GM21723 (cell line): ENCODE measurements around the gene CD8A.

Experiments used
- ATAC-seq: cut with Tn5 transposase; IDR thresholded peaks from one replicate; pipeline ENCODE4 v1.9.1; 2021; ENCODE audit warnings: mild to moderate bottlenecking, moderate library complexity; ENCODE audit not compliant: unreplicated experiment

The CD8A gene

DNA sequence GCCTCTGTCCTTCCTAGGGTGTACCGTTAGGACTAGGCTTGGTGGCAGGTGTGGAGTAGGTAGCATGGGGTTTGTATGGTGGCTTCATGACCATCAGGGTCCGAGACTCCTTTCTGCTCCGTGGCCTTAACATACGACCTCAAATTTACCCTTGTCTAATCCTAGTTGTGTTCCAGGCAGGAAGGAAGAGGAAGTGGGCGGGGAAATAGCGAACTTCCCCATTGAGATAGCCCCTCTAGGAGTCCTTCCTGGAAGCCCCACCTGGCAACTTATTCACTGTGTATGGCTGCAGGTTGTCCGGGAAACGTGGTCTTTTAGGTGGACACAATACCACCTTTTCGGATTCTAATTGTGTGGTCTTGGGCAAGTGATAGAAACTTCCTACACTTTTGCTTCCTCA lies 9.3 kb downstream of the CD8A start:
- ATAC-seq: no peak

DNA sequence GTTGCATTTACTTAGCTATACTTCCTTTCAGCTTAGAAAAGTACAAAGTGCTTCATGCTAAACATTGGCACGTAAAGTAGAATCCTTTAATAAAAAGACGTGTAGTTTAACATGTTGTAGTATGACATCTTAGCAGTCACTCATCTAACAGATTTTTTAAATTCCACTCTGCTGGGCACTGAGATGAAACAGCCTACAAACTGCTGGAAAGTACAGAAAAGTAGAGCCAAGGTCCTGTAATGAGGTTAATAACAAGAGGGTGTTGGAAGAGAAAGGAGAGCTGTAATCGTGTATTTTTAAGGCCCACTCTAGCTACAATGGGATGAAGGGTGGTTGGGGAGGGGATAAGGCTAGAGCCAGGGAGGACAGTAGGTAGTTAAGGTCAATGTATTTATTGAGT lies 10.7 kb downstream of the CD8A start:
- no peak for ATAC-seq

DNA sequence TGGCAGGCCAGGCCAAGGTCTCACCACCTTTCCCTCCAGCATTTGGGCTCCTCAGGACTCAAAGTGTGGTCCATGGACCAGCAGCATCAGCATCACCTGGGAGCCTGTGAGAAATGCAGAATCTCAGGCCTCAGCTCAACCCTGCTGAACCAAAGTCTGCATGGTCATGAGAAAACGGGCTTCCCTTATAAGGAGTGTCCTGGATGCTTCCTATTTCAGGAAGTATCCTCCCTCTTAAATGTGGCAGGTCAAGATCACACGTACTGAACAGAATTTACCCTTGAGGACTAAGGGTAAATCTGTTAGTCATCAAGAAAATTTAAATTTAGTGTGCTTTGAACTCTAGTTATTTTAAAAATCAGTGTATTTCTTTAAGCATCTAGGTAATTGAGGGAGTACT lies 11.8 kb downstream of the CD8A start:
- no peak for ATAC-seq

DNA sequence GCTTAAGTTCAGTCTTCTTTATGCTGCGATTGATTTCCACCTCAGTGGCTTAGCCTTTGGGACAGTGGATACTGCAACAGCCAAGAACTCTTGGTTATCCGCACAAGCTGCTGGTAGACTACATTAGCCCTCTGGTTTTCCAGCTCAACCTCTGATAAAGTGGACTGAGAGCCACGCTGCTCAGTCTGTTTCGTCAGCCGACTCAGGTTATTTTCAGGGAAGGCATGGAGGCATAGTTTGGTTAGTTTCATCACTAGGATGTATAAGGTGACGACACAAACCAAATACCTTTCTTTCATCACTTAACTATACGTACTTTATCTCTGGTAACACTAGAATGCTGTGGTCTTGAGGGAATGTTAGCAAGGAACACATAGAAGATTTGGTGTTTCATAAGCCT lies 14.2 kb downstream of the CD8A start:
- no peak for ATAC-seq

GRCh38 chr2:86775338-86775737 lies 15.4 kb downstream of the CD8A start:
- ATAC-seq: no peak

- ATAC-seq: no peak
Measured at GRCh38 chr2:86774862-86775261, 15.9 kb downstream of the CD8A start.

DNA sequence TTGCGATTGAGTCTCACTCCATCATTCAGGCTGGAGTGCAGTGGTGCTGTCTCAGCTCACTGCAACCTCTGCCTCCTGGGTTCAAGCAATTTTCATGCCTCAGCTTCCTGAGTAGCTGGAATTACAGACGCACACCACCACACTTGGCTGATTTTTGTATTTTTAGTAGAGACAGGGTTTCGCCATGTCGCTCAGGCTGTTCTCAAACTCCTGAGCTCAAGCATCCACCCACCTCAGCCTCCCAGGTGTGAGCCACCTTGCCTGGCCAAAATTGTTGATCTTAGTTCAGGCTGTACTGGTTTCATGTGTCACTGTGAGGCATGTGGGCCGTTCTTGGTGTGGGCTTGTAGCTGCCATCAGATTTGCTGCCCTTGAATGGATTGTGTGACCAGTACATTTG lies 18.1 kb downstream of the CD8A start:
- no peak for ATAC-seq

DNA sequence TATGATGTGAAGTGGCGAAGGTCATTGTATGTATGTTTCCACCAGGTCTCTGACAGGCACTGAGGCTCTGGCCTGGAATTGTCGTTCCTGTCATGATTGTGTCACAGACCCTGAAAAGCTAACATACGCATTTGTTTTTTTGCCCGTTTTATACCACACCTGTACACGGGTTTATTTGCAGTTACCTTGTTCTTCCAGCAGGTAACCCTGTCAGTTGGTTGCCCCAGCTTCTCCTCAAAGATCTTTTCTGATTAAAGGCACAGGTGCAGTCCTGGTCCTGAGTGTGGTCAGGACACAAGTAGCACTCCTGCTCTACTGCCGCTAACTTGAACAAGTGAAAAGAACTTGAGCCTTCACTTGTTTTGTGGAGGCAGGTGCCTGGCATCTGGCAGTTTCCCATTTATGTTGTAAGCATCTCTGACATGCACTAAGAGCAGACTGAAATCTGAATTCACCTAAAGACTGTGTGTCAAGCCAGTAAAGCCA lies 19.9 kb downstream of the CD8A start:
- ATAC-seq: no peak

GRCh38 chr2:86769838-86770237 lies 20.9 kb downstream of the CD8A start:
- ATAC-seq: no peak

- no peak for ATAC-seq
Measured at GRCh38 chr2:86768189-86768949, 22.3 kb downstream of the CD8A start.

- no peak for ATAC-seq
Measured at GRCh38 chr2:86765310-86765695, 25.4 kb downstream of the CD8A start.

GRCh38 chr2:86764661-86765309 lies 25.9 kb downstream of the CD8A start:
- peak; percentile 70 for ATAC-seq

- no peak for ATAC-seq
Measured at GRCh38 chr2:86760371-86760770, 30.3 kb downstream of the CD8A start.

DNA sequence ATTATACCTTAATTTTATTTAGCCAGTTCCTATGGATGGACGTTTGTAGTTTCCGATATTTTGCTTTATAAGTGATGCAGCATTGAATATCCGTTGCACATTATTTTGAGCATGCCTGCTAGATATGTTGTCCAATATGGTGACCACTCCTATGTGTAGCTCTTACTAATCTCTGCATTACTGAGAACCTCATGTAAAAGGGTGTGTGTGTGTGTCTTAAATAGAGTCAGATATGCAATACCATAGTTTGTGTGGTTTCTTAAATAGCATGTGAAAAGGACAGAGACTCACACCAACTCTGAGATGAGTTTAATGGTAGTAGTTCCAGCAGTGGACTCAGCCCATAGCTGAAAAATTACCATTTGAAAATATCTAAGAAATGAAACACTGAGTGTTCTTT lies 32.3 kb downstream of the CD8A start:
- no peak for ATAC-seq

- ATAC-seq: no peak
Measured at GRCh38 chr2:86753606-86754005, 37.1 kb downstream of the CD8A start.

GRCh38 chr2:86752934-86753333 lies 37.8 kb downstream of the CD8A start:
- no peak for ATAC-seq

GRCh38 chr2:86751778-86752177 lies 38.9 kb downstream of the CD8A start:
- ATAC-seq: no peak

GRCh38 chr2:86750240-86750839 lies 40.4 kb downstream of the CD8A start:
- no peak for ATAC-seq

GRCh38 chr2:86747711-86748639 lies 42.7 kb downstream of the CD8A start:
- no peak for ATAC-seq

DNA sequence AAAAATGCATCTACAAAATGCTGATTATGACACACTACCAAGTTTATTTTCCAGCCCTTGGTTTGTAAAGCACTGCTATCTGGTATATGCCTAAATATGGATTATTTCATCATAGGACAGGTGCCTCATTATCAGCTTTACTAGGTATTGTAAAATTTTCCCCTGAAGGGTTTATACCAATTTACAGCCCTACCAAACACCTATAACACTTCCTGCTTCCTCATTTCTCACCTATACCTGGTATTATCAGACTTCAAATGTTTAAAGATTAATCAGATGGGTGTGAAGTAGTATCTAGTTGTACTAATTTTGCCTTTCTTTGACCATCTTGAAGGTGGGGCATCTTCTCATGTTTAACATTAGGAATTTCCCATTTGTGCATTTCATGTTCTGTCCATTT lies 43.8 kb downstream of the CD8A start:
- ATAC-seq: no peak

DNA sequence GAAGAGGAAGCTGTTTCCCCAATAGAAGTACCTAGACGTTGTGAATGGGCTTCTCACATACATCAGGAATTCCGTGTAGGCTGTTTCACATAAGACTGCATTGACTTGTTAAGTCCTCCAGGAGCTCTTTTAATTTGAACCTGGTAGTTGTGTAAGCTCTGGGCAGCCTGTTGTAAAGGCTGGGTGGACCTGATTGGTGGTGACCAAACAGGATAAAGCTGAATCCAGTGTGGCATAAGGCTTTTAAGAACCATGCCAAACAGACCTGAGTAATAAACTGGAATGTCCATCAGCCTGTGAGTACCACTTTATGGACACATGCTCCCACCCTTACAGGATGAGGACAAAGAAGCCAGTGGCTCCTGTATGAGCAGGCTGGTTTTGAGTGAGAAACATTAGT lies 46.6 kb downstream of the CD8A start:
- ATAC-seq: no peak
